GM12878 (cell line): ENCODE data around the gene PCDHGA4. TPM values are rescaled to one million over a fixed set of nuclear protein-coding genes. Genes with fewer than 3 reads are reported as not detected.

Experiments
- ATAC-seq: fragments of 200-7000 bp; cut with Tn5 transposase; 3 replicates; pipeline ENCODE4 v1.9.1; 2020; ENCODE audit warnings: mild to moderate bottlenecking, moderate library complexity
- BruUV-seq: library from RNA; stranded (reverse); fragments of 400-500 nt; replicated peaks from 2 replicates; lab custom pipeline; 2021; lab: Mats Ljungman, UMichigan
- CTCF ChIA-PET: fragments of 300-600 bp; sonication (Branson Sonifier 250); formaldehyde crosslinking; extraction: SDS; loops from one replicate; lab custom pipeline; 2021; ENCODE audit warnings: inconsistent platforms; lab: Yijun Ruan, JAX
- POLR2A ChIA-PET: fragments of 350-600 bp; formaldehyde crosslinking; extraction: SDS; loops from one replicate; lab custom pipeline; 2021; ENCODE audit warnings: inconsistent platforms; lab: Charles Lee
- RAD21 ChIA-PET: fragments of 300-600 bp; sonication (Branson Sonifier 250); formaldehyde crosslinking; loops from one replicate; lab custom pipeline; 2023; ENCODE audit warnings: antibody characterized with exemption; ENCODE audit not compliant: unreplicated experiment; lab: Charles Lee
- SMC1A ChIA-PET: fragments of 300-600 bp; sonication (Branson Sonifier 250); formaldehyde crosslinking; loops from one replicate; lab custom pipeline; 2023; ENCODE audit not compliant: unreplicated experiment, uncharacterized antibody; lab: Charles Lee
- DNase-seq: peaks from one replicate; pipeline ENCODE4 v3.0.0-alpha.2; 2011; ENCODE audit warnings: low read depth, low spot score
- FAIRE-seq: peaks from 3 replicates; lab custom pipeline; 2011; peaks lifted over from hg19 to GRCh38; lab: Jason Lieb, UNC
- H2AFZ ChIP-seq: 2 replicates; pipeline ENCODE4 v1.6.0; 2011; ENCODE audit warnings: low read depth, low read length, control low read depth; ENCODE audit not compliant: control insufficient read depth
- H3K27ac ChIP-seq: 2 replicates; pipeline ENCODE4 v1.5.1; 2011; ENCODE audit warnings: control low read depth; ENCODE audit not compliant: control insufficient read depth, insufficient read depth
- H3K27me3 ChIP-seq, 2 experiments: replicated peaks in 1 of 2; 2 replicates each; pipeline versions ENCODE4 v1.6.0 to v1.6.1; 2011; ENCODE audit warnings: low read length in 1 of 2; ENCODE audit not compliant: control insufficient read depth in 2 of 2, insufficient read depth in 2 of 2
- H3K36me3 ChIP-seq, 2 experiments: 2 replicates each; pipeline ENCODE4 v1.5.1; 2011; ENCODE audit warnings: low read length in 1 of 2; ENCODE audit not compliant: control insufficient read depth in 2 of 2, insufficient read depth in 2 of 2
- H3K4me1 ChIP-seq: 2 replicates; pipeline ENCODE4 v1.6.1; 2011; ENCODE audit warnings: mild to moderate bottlenecking, low read length, moderate library complexity, mixed read lengths; ENCODE audit not compliant: control insufficient read depth, insufficient read depth
- H3K4me2 ChIP-seq: 2 replicates; pipeline ENCODE4 v1.6.0; 2011; ENCODE audit warnings: control low read depth; ENCODE audit not compliant: control insufficient read depth, insufficient read depth
- H3K4me3 ChIP-seq: fragments of 200-600 bp; sonication (generic); 2 replicates; pipeline ENCODE4 v1.5.1; 2016
- H3K79me2 ChIP-seq: 2 replicates; pipeline ENCODE4 v1.6.0; 2011; ENCODE audit warnings: low read length; ENCODE audit not compliant: control insufficient read depth, insufficient read depth
- H3K9ac ChIP-seq: 2 replicates; pipeline ENCODE4 v1.8.0; 2011; ENCODE audit warnings: low read length, control low read depth, mixed read lengths; ENCODE audit not compliant: control insufficient read depth, insufficient read depth
- H3K9me3 ChIP-seq: replicated peaks from 3 replicates; pipeline ENCODE4 v1.5.1; 2011; ENCODE audit warnings: mild to moderate bottlenecking, low read length; ENCODE audit not compliant: control insufficient read depth, insufficient read depth
- H4K20me1 ChIP-seq: 2 replicates; pipeline ENCODE4 v1.6.0; 2011; ENCODE audit not compliant: control insufficient read depth, insufficient read depth
- ASH2L ChIP-seq: fragments of 300-600, 200-600 bp; sonication (generic); IDR thresholded peaks from 2 replicates; pipeline ENCODE4 v1.6.1; 2017; ENCODE audit warnings: low read depth, mild to moderate bottlenecking, borderline replicate concordance
- CBFB ChIP-seq: IDR thresholded peaks from 2 replicates; pipeline ENCODE4 v1.6.1; 2016; ENCODE audit warnings: antibody characterized with exemption, low read depth
- CHD4 ChIP-seq: fragments of 200-600 bp; sonication (generic); IDR thresholded peaks from 2 replicates; pipeline ENCODE4 v1.6.1; 2016; ENCODE audit warnings: mild to moderate bottlenecking
- ELK1 ChIP-seq: IDR thresholded peaks from 2 replicates; pipeline ENCODE4 v1.6.1; 2012; ENCODE audit warnings: low read depth, low read length, improper control_type of control experiment
- EP300 ChIP-seq, 2 experiments: fragments of 150-350 bp in 1 of 2; IDR thresholded peaks; 2 replicates each; pipeline ENCODE4 v1.6.1; 2011 to 2012; ENCODE audit warnings: low read depth in 2 of 2, low read length in 2 of 2, borderline replicate concordance in 1 of 2, improper control_type of control experiment in 1 of 2, inconsistent platforms in 1 of 2; ENCODE audit not compliant: control insufficient read depth in 1 of 2
- JUNB ChIP-seq: IDR thresholded peaks from 2 replicates; pipeline ENCODE4 v1.6.1; 2016; ENCODE audit warnings: antibody characterized with exemption, mild to moderate bottlenecking
- MTA3 ChIP-seq: IDR thresholded peaks from 2 replicates; pipeline ENCODE4 v1.6.1; 2012; ENCODE audit warnings: low read length, inconsistent platforms, borderline replicate concordance
- MYB ChIP-seq: fragments of 150-350 bp; IDR thresholded peaks from 2 replicates; pipeline ENCODE4 v1.6.1; 2014; ENCODE audit warnings: mild to moderate bottlenecking, low read depth, low read length, borderline replicate concordance
- NFYA ChIP-seq: IDR thresholded peaks from 2 replicates; pipeline ENCODE4 v1.6.1; 2011; ENCODE audit warnings: low read depth, mild to moderate bottlenecking, low read length, improper control_type of control experiment, borderline replicate concordance
- PKNOX1 ChIP-seq: fragments of 450-650 bp; IDR thresholded peaks from 2 replicates; pipeline ENCODE4 v1.6.1; 2016; ENCODE audit warnings: mild to moderate bottlenecking
- SIX5 ChIP-seq: IDR thresholded peaks from 2 replicates; pipeline ENCODE4 v1.6.1; 2011; ENCODE audit warnings: mild to moderate bottlenecking, low read depth, low read length, moderate library complexity; ENCODE audit not compliant: severe bottlenecking
- SKIL ChIP-seq: fragments of 450-650 bp; IDR thresholded peaks from 2 replicates; pipeline ENCODE4 v1.6.1; 2017; ENCODE audit warnings: mild to moderate bottlenecking, low read depth, inconsistent platforms; ENCODE audit not compliant: poor library complexity, severe bottlenecking
- SREBF2 ChIP-seq: IDR thresholded peaks from 2 replicates; pipeline ENCODE4 v1.6.1; 2012; ENCODE audit warnings: mild to moderate bottlenecking, low read length
- STAT1 ChIP-seq: fragments of 450-650 bp; conservative IDR thresholded peaks from 2 replicates; pipeline ENCODE4 v1.6.1; 2014; ENCODE audit warnings: antibody characterized with exemption, mild to moderate bottlenecking
- TARDBP ChIP-seq: IDR thresholded peaks from 2 replicates; pipeline ENCODE4 v1.6.1; 2016; ENCODE audit warnings: borderline replicate concordance
- USF2 ChIP-seq: IDR thresholded peaks from 2 replicates; pipeline ENCODE4 v1.6.1; 2011; ENCODE audit warnings: low read depth, low read length, improper control_type of control experiment, borderline replicate concordance
- YBX1 ChIP-seq: fragments of 450-650 bp; IDR thresholded peaks from 2 replicates; pipeline ENCODE4 v1.6.1; 2016; ENCODE audit warnings: antibody characterized with exemption
- ZNF24 ChIP-seq: fragments of 450-650 bp; IDR thresholded peaks from 2 replicates; pipeline ENCODE4 v1.6.1; 2017; ENCODE audit warnings: antibody characterized with exemption, mild to moderate bottlenecking
- ZSCAN29 ChIP-seq: fragments of 450-650 bp; IDR thresholded peaks from 2 replicates; pipeline ENCODE4 v1.6.1; 2017; ENCODE audit warnings: mild to moderate bottlenecking, moderate library complexity
- WGBS: methylation state at CpG from one replicate; pipeline ENCODE4 v1.1.6; 2016; ENCODE audit warnings: low lambda C conversion rate; ENCODE audit not compliant: insufficient replicate concordance, insufficient coverage; ENCODE audit errors: missing lambda C conversion rate; 5-methylcytosine and 5-hydroxymethylcytosine counted together
- in situ Hi-C: fragments of 300-500 bp; cut with MboI; formaldehyde crosslinking; loops from 9 replicates; pipeline ENCODE4 v1.14.3; 2018; ENCODE audit warnings: mixed read lengths
- intact Hi-C: fragments of 100-400 bp; cut with micrococcal nuclease; formaldehyde crosslinking; loops from one replicate; pipeline ENCODE4 v1.14.2; 2022; ENCODE audit not compliant: unreplicated experiment
- polyA plus RNA-seq, 11 experiments: library from polyadenylated mRNA; depleted of rRNA in 4 of 11; unstranded in 6 of 11; stranded (reverse) in 5 of 11; fragments of >200 nt; fragmentation: Nextera tagmentation in 4 of 11; fragmentation: Illumina TruSeq in 1 of 11; extraction: Ambion mirVana in 4 of 11; extraction: Trizol in 1 of 11; gene quantifications; 1 replicate in 1 of 11; 2 replicates in 10 of 11; pipeline versions ENCODE4 v1.2.1 to v1.2.3, GENCODE V29; 2011 to 2016; ENCODE audit warnings: inconsistent platforms in 2 of 11, missing spikeins in 2 of 11, low read depth in 1 of 11
- total RNA-seq, 4 experiments: library from RNA; depleted of rRNA in 3 of 4; stranded (reverse); fragments of >200 nt in 3 of 4; fragmentation: Illumina TruSeq in 1 of 4; extraction: Trizol in 1 of 4; gene quantifications; 2 replicates each; pipeline versions ENCODE4 v1.2.1 to v1.2.3, GENCODE V29; 2013 to 2021

PCDHGA4 gene
- total and polyA plus RNA-seq, 10 of the 15 experiments (the other 5 are each of a cell fraction or from before 2014, with no cell fraction given): 0.09 to 0.17 (median 0.13) TPM; not detected in 3

- TF ChIP-seq EP300 (IDR thresholded peaks at IDR 0.05; ENCODE audit: borderline replicate concordance in 1 of 2, control insufficient read depth in 1 of 2, low read depth in 2 of 2, low read length in 2 of 2) (no peak), TARDBP (no peak), NFYA (no peak), SREBF2 (no peak), SIX5 (no peak), USF2 (no peak)
- TF ChIP-seq, all 136 proteins: peak for 0
Observed at GRCh38 chr5:141383345-141383744, 28.5 kb downstream of the PCDHGA4 start (continued).

GRCh38 chr5:141384471-141385267 lies 29.8 kb downstream of the PCDHGA4 start:
- CTCF ChIA-PET: no interaction called here
- no peaks in the 10 kb centered on the region for H3K4me1 ChIP-seq
- no peaks in the 10 kb centered on the region for H3K27me3 ChIP-seq
- SMC1A ChIA-PET: no interaction called here
- FAIRE-seq (no peak), DNase-seq (no peak), ATAC-seq (no peak)
- BruUV-seq: no TSS peak
- H3K36me3 ChIP-seq: no peaks in the 10 kb centered on the region
- no peak overlapping the region for H3K4me2 ChIP-seq
- no peak overlapping the region for H3K4me3 ChIP-seq
- H3K79me2 ChIP-seq: no peaks in the 10 kb centered on the region
- in situ Hi-C loops (no loop called here), intact Hi-C loops (no loop called here)
- 95% methylated on average over 43 of the region's 43 CpGs for WGBS
- RAD21 ChIA-PET: no interaction called here
- POLR2A ChIA-PET: no interaction called here
- H3K27ac ChIP-seq: no peak overlapping the region
- no peak overlapping the region for H2AFZ ChIP-seq
- no peaks in the 10 kb centered on the region for H4K20me1 ChIP-seq
- H3K9me3 ChIP-seq: peaks cover 5% of the 10 kb centered on the region; the same call in 2 of the 3 replicates
- H3K9ac ChIP-seq: no peak overlapping the region
- TF ChIP-seq MTA3 (no peak), CHD4 (no peak), PKNOX1 (no peak), SKIL (no peak), ZNF24 (no peak), YBX1 (no peak), ASH2L (no peak), ZSCAN29 (no peak), JUNB (no peak), MYB (no peak), CBFB (no peak), STAT1 (no peak), ELK1 (no peak)
